Astrocyte (in vitro differentiated cells and primary cell): Measurements from ENCODE around the gene EGFL7.

ENCODE experiments used
- EZH2 ChIP-seq: IDR thresholded peaks from 2 replicates; pipeline ENCODE4 v1.6.1; 2012; ENCODE audit warnings: mild to moderate bottlenecking, low read length, inconsistent platforms; ENCODE audit not compliant: insufficient read depth
- TF ChIP-seq, protein P1 (sequence below): IDR thresholded peaks from 2 replicates; pipeline ENCODE4 v1.5.1; 2011; ENCODE audit warnings: low read depth, mild to moderate bottlenecking, inconsistent platforms, low read length, moderate library complexity; ENCODE audit not compliant: insufficient read depth

GRCh38 chr9:136720251-136720897, 57.7 kb downstream of the EGFL7 start:
- TF ChIP-seq, protein P1, sequence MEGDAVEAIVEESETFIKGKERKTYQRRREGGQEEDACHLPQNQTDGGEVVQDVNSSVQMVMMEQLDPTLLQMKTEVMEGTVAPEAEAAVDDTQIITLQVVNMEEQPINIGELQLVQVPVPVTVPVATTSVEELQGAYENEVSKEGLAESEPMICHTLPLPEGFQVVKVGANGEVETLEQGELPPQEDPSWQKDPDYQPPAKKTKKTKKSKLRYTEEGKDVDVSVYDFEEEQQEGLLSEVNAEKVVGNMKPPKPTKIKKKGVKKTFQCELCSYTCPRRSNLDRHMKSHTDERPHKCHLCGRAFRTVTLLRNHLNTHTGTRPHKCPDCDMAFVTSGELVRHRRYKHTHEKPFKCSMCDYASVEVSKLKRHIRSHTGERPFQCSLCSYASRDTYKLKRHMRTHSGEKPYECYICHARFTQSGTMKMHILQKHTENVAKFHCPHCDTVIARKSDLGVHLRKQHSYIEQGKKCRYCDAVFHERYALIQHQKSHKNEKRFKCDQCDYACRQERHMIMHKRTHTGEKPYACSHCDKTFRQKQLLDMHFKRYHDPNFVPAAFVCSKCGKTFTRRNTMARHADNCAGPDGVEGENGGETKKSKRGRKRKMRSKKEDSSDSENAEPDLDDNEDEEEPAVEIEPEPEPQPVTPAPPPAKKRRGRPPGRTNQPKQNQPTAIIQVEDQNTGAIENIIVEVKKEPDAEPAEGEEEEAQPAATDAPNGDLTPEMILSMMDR, result no peak
- no peak for TF ChIP-seq EZH2
